HCT116 (cell line): Measurements from ENCODE around the gene GLDC. TPM values are rescaled to one million over a fixed set of nuclear protein-coding genes. Genes with fewer than 3 reads are reported as not detected.

Experiments used
- ATAC-seq: fragments of 200-7000 bp; cut with Tn5 transposase; 2 replicates; pipeline ENCODE4 v1.9.1; 2020; ENCODE audit warnings: mild to moderate bottlenecking, moderate library complexity
- BruUV-seq: library from RNA; stranded (reverse); fragments of 400-500 nt; replicated peaks from 2 replicates; lab custom pipeline; 2021; lab: Mats Ljungman, UMichigan
- CTCF ChIA-PET: fragments of 300-600 bp; sonication (Branson Sonifier 250); formaldehyde crosslinking; loops from one replicate; lab custom pipeline; 2021; ENCODE audit warnings: antibody characterized with exemption; lab: Charles Lee
- POLR2A ChIA-PET: fragments of 300-600, 350-600 bp; sonication (Branson Sonifier 250); formaldehyde crosslinking; loops from one replicate; lab custom pipeline; 2021; ENCODE audit warnings: antibody characterized with exemption; lab: Charles Lee
- RAD21 ChIA-PET, 2 experiments: fragments of 300-600 bp; sonication (Branson Sonifier 250); formaldehyde crosslinking; loops; one replicate each; lab custom pipeline; 2023; ENCODE audit warnings: low total read pairs in 2 of 2; ENCODE audit not compliant: uncharacterized antibody in 2 of 2, unreplicated experiment in 2 of 2, low non-redundant PET in 1 of 2; lab: Charles Lee
- DNase-seq: peaks from one replicate; pipeline ENCODE4 v3.0.0-alpha.2; 2010; ENCODE audit warnings: low read depth, low spot score
- H2AFZ ChIP-seq: fragments of 200-600 bp; shearing (Covaris generic), sonication (generic); 2 replicates; pipeline ENCODE4 v1.6.1; 2017; ENCODE audit warnings: low read depth, mixed run types, mixed read lengths, antibody characterized with exemption, low read length; ENCODE audit not compliant: poor library complexity, severe bottlenecking
- H3K27ac ChIP-seq: 2 replicates; pipeline ENCODE4 v1.5.1; 2012; ENCODE audit warnings: low read depth, low read length
- H3K27me3 ChIP-seq: fragments of 200-600 bp; sonication (generic); 2 replicates; pipeline ENCODE4 v1.6.1; 2016; ENCODE audit warnings: mixed run types, low read length, mixed read lengths; ENCODE audit not compliant: insufficient read depth
- H3K36me3 ChIP-seq, 2 experiments: fragments of 200-500 bp in 1 of 2; fragments of 200-600 bp in 1 of 2; sonication (Bioruptor generic) in 1 of 2; sonication (generic) in 1 of 2; 2 replicates each; pipeline versions ENCODE4 v1.5.1 to v1.6.1; 2014 to 2016; ENCODE audit warnings: low read length in 2 of 2, inconsistent platforms in 1 of 2, mixed read lengths in 1 of 2, mixed run types in 1 of 2; ENCODE audit not compliant: insufficient read depth in 2 of 2, control insufficient read depth in 1 of 2
- H3K4me1 ChIP-seq, 2 experiments: fragments of 200-600 bp in 1 of 2; sonication (generic) in 1 of 2; 2 replicates each; pipeline versions ENCODE4 v1.5.1 to v1.6.1; 2012 to 2017; ENCODE audit warnings: low read length in 2 of 2, inconsistent platforms in 1 of 2, mild to moderate bottlenecking in 1 of 2, mixed read lengths in 1 of 2, mixed run types in 1 of 2, moderate library complexity in 1 of 2; ENCODE audit not compliant: insufficient read depth in 2 of 2, control insufficient read depth in 1 of 2
- H3K4me2 ChIP-seq: fragments of 200-600 bp; sonication (generic); 2 replicates; pipeline ENCODE4 v1.6.1; 2017; ENCODE audit warnings: mixed run types, low read length, mixed read lengths
- H3K4me3 ChIP-seq, 2 experiments: fragments of 200-600 bp in 1 of 2; sonication (generic) in 1 of 2; replicated peaks in 1 of 2; 2 replicates each; pipeline ENCODE4 v1.5.1; 2011 to 2016; ENCODE audit warnings: low read length in 2 of 2, control low read depth in 1 of 2, low read depth in 1 of 2, mild to moderate bottlenecking in 1 of 2, mixed read lengths in 1 of 2, mixed run types in 1 of 2
- H3K79me2 ChIP-seq: fragments of 200-600 bp; sonication (generic); 2 replicates; pipeline ENCODE4 v1.6.1; 2017; ENCODE audit warnings: mild to moderate bottlenecking, mixed run types, low read length, moderate library complexity, mixed read lengths; ENCODE audit not compliant: insufficient read depth
- H3K9ac ChIP-seq: fragments of 200-600 bp; sonication (generic); 2 replicates; pipeline ENCODE4 v1.6.1; 2016; ENCODE audit warnings: low read length, mixed read lengths
- H3K9me2 ChIP-seq: fragments of 200-600 bp; sonication (generic), shearing (Covaris generic); 2 replicates; pipeline ENCODE4 v1.6.1; 2017; ENCODE audit warnings: mixed run types, mild to moderate bottlenecking, moderate library complexity; ENCODE audit not compliant: insufficient read depth
- H3K9me3 ChIP-seq, 2 experiments: fragments of 200-500 bp in 1 of 2; fragments of 200-600 bp in 1 of 2; sonication (Bioruptor generic) in 1 of 2; sonication (generic) in 1 of 2; 2 replicates each; pipeline ENCODE4 v1.6.1; 2014 to 2017; ENCODE audit warnings: low read length in 2 of 2, mixed read lengths in 2 of 2, inconsistent platforms in 1 of 2, low read depth in 1 of 2, mild to moderate bottlenecking in 1 of 2, mixed run types in 1 of 2, moderate library complexity in 1 of 2; ENCODE audit not compliant: control insufficient read depth in 1 of 2, insufficient read depth in 1 of 2
- H4K20me1 ChIP-seq: fragments of 200-600 bp; sonication (generic), shearing (Covaris generic); 2 replicates; pipeline ENCODE4 v1.6.1; 2017; ENCODE audit warnings: mixed run types, mild to moderate bottlenecking, moderate library complexity; ENCODE audit not compliant: insufficient read depth
- CEBPB ChIP-seq: IDR thresholded peaks from 2 replicates; pipeline ENCODE4 v1.6.1; 2012; ENCODE audit warnings: low read depth
- ELF1 ChIP-seq: IDR thresholded peaks from 2 replicates; pipeline ENCODE4 v1.6.1; 2012; ENCODE audit warnings: low read depth, borderline replicate concordance
- EZH2 ChIP-seq: fragments of 200-600 bp; sonication (generic); IDR thresholded peaks from 2 replicates; pipeline ENCODE4 v1.6.1; 2017; ENCODE audit warnings: antibody characterized with exemption, mixed run types
- EZH2phosphoT487 ChIP-seq: fragments of 200-600 bp; IDR thresholded peaks from 2 replicates; pipeline ENCODE4 v1.6.1; 2018; ENCODE audit warnings: antibody characterized with exemption, borderline replicate concordance
- FOSL1 ChIP-seq: IDR thresholded peaks from 2 replicates; pipeline ENCODE4 v1.6.1; 2012; ENCODE audit warnings: low read depth
- JUND ChIP-seq: IDR thresholded peaks from 2 replicates; pipeline ENCODE4 v1.6.1; 2012
- POLR2A ChIP-seq: IDR thresholded peaks from 2 replicates; pipeline ENCODE4 v1.7.0; 2011; ENCODE audit warnings: borderline replicate concordance; ENCODE audit not compliant: insufficient read depth, insufficient read length; ENCODE audit errors: extremely low read depth
- POLR2AphosphoS5 ChIP-seq: IDR thresholded peaks from 2 replicates; pipeline ENCODE4 v1.6.1; 2011; ENCODE audit warnings: mild to moderate bottlenecking, low read depth, low read length, moderate library complexity
- RAD21 ChIP-seq: IDR thresholded peaks from 2 replicates; pipeline ENCODE4 v1.6.1; 2012; ENCODE audit warnings: low read depth, mild to moderate bottlenecking
- SIN3A ChIP-seq: IDR thresholded peaks from 2 replicates; pipeline ENCODE4 v1.6.1; 2012; ENCODE audit warnings: low read depth
- SP1 ChIP-seq: IDR thresholded peaks from 2 replicates; pipeline ENCODE4 v1.6.1; 2012; ENCODE audit warnings: low read depth
- SRF ChIP-seq: IDR thresholded peaks from 2 replicates; pipeline ENCODE4 v1.6.1; 2012; ENCODE audit warnings: low read depth
- ZNF274 ChIP-seq: fragments of 200-500 bp; sonication (Bioruptor generic); IDR thresholded peaks from 2 replicates; pipeline ENCODE4 v1.6.1; 2014; ENCODE audit warnings: mild to moderate bottlenecking, low read depth, low read length, inconsistent platforms
- intact Hi-C: fragments of 100-400 bp; cut with micrococcal nuclease; formaldehyde crosslinking; loops from 2 replicates; pipeline ENCODE4 v1.10.0; 2022
- total RNA-seq: library from RNA; stranded (reverse); gene quantifications from one replicate; pipeline ENCODE4 v1.2.1, GENCODE V29; 2021; ENCODE audit not compliant: unreplicated experiment
- TF ChIP-seq, protein P1 (sequence below), 3 experiments: fragments of 200-600 bp in 1 of 3; sonication (generic) in 1 of 3; IDR thresholded peaks in 2 of 3; conservative IDR thresholded peaks in 1 of 3; 2 replicates each; pipeline ENCODE4 v1.5.1; 2012 to 2017; ENCODE audit warnings: low read depth in 2 of 3, low read length in 2 of 3, antibody characterized with exemption in 1 of 3, borderline replicate concordance in 1 of 3, control low read depth in 1 of 3, mild to moderate bottlenecking in 1 of 3, mixed read lengths in 1 of 3, mixed run types in 1 of 3, moderate library complexity in 1 of 3; ENCODE audit not compliant: insufficient read depth in 1 of 3
- TF ChIP-seq, protein P2 (sequence below): IDR thresholded peaks from 2 replicates; pipeline ENCODE4 v1.6.1; 2012
- TF ChIP-seq, protein P3 (sequence below): IDR thresholded peaks from 2 replicates; pipeline ENCODE4 v1.6.1; 2011; ENCODE audit warnings: mild to moderate bottlenecking, low read length, moderate library complexity; ENCODE audit not compliant: insufficient replicate concordance; ENCODE audit errors: extremely low read depth
- TF ChIP-seq, protein P4 (sequence below): IDR thresholded peaks from 2 replicates; pipeline ENCODE4 v1.6.1; 2012; ENCODE audit warnings: low read depth
- TF ChIP-seq, protein P5 (sequence below): IDR thresholded peaks from 2 replicates; pipeline ENCODE4 v1.6.1; 2012

The GLDC gene
- total RNA-seq, 1 experiment from 2014 or later: 4.9 TPM

DNA sequence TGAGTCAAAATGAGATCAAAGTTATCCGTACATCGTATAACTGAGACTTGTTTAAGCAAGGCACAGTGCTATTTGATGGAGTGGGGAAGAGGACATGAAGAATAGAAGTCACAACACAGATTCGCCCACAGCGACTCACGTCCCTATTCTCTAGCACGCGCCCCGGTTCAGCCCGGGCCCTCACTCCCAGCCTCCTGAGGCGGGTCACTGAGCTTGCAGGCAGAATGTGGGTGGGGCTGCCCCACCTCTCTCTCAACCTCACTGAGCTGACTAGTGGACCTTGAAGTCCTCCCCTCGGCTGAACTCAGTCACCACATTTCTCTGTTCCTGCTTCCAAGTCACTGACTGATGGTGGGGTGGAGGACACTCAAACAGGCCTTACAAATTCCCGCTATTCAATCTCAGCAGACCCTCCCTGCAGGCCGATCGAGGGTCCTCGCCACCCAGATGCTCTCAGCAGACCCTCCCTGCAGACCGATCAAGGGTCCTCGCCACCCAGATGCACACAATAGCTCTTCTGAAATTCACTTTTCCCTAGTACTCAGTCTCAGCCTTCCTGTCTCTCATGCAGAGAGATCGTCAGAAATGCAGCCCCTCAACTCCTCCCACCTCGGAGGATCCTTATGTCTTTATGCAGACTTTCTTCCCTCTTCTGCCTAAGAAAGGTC is 12.9 kb downstream of the GLDC start (continued):
- TF ChIP-seq, protein P1, sequence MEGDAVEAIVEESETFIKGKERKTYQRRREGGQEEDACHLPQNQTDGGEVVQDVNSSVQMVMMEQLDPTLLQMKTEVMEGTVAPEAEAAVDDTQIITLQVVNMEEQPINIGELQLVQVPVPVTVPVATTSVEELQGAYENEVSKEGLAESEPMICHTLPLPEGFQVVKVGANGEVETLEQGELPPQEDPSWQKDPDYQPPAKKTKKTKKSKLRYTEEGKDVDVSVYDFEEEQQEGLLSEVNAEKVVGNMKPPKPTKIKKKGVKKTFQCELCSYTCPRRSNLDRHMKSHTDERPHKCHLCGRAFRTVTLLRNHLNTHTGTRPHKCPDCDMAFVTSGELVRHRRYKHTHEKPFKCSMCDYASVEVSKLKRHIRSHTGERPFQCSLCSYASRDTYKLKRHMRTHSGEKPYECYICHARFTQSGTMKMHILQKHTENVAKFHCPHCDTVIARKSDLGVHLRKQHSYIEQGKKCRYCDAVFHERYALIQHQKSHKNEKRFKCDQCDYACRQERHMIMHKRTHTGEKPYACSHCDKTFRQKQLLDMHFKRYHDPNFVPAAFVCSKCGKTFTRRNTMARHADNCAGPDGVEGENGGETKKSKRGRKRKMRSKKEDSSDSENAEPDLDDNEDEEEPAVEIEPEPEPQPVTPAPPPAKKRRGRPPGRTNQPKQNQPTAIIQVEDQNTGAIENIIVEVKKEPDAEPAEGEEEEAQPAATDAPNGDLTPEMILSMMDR (IDR thresholded peaks at IDR 0.05 in 2 of 3, conservative IDR thresholded peaks at IDR 0.05 in 1 of 3; ENCODE audit: borderline replicate concordance in 1 of 3, insufficient read depth in 1 of 3, low read depth in 2 of 3, low read length in 2 of 3): no peak
- no peak for TF ChIP-seq POLR2AphosphoS5
- TF ChIP-seq, protein P2, sequence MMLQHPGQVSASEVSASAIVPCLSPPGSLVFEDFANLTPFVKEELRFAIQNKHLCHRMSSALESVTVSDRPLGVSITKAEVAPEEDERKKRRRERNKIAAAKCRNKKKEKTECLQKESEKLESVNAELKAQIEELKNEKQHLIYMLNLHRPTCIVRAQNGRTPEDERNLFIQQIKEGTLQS: no peak
- no peak for TF ChIP-seq ELF1
- TF ChIP-seq SRF: no peak
- no peak for TF ChIP-seq SIN3A

DNA sequence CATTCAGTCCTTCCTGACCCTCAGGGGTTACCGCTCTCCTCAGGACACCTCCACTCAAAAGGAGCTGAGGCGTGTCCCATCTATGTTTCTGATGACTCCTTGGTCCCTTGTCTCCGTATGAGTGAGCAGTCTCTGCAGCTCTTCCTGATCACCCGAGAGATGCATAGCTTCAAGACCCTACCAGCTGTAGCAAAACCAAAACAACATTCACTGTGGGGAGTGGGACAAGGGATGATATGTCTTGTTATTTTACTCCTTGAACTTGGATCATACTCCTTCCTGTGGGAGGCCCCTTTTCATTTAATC is 14.4 kb downstream of the GLDC start:
- Histone ChIP-seq H4K20me1 (no peaks in the 10 kb centered on the region), H3K9me2 (no peaks in the 10 kb centered on the region), H3K4me1 (no peaks in the 10 kb centered on the region), H3K9ac (no peak overlapping the region), H3K27ac (no peak overlapping the region), H3K4me2 (no peak overlapping the region), H3K36me3 (no peaks in the 10 kb centered on the region), H3K79me2 (no peaks in the 10 kb centered on the region), H3K27me3 (peaks cover 7% of the 10 kb centered on the region; the same call in 1 of the 2 replicates), H3K4me3 (no peak overlapping the region), H2AFZ (no peak overlapping the region), H3K9me3 (no peaks in the 10 kb centered on the region)
- CTCF ChIA-PET: no interaction called here
- no TSS peak for BruUV-seq
- TF ChIP-seq, protein P3, sequence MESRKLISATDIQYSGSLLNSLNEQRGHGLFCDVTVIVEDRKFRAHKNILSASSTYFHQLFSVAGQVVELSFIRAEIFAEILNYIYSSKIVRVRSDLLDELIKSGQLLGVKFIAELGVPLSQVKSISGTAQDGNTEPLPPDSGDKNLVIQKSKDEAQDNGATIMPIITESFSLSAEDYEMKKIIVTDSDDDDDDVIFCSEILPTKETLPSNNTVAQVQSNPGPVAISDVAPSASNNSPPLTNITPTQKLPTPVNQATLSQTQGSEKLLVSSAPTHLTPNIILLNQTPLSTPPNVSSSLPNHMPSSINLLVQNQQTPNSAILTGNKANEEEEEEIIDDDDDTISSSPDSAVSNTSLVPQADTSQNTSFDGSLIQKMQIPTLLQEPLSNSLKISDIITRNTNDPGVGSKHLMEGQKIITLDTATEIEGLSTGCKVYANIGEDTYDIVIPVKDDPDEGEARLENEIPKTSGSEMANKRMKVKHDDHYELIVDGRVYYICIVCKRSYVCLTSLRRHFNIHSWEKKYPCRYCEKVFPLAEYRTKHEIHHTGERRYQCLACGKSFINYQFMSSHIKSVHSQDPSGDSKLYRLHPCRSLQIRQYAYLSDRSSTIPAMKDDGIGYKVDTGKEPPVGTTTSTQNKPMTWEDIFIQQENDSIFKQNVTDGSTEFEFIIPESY: no peak
- TF ChIP-seq ZNF274 (no peak), EZH2phosphoT487 (no peak), POLR2A (no peak), CEBPB (no peak), SP1 (no peak), JUND (no peak), EZH2 (no peak), RAD21 (no peak), FOSL1 (no peak)
- TF ChIP-seq, protein P4, sequence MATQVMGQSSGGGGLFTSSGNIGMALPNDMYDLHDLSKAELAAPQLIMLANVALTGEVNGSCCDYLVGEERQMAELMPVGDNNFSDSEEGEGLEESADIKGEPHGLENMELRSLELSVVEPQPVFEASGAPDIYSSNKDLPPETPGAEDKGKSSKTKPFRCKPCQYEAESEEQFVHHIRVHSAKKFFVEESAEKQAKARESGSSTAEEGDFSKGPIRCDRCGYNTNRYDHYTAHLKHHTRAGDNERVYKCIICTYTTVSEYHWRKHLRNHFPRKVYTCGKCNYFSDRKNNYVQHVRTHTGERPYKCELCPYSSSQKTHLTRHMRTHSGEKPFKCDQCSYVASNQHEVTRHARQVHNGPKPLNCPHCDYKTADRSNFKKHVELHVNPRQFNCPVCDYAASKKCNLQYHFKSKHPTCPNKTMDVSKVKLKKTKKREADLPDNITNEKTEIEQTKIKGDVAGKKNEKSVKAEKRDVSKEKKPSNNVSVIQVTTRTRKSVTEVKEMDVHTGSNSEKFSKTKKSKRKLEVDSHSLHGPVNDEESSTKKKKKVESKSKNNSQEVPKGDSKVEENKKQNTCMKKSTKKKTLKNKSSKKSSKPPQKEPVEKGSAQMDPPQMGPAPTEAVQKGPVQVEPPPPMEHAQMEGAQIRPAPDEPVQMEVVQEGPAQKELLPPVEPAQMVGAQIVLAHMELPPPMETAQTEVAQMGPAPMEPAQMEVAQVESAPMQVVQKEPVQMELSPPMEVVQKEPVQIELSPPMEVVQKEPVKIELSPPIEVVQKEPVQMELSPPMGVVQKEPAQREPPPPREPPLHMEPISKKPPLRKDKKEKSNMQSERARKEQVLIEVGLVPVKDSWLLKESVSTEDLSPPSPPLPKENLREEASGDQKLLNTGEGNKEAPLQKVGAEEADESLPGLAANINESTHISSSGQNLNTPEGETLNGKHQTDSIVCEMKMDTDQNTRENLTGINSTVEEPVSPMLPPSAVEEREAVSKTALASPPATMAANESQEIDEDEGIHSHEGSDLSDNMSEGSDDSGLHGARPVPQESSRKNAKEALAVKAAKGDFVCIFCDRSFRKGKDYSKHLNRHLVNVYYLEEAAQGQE: no peak
- TF ChIP-seq, protein P5, sequence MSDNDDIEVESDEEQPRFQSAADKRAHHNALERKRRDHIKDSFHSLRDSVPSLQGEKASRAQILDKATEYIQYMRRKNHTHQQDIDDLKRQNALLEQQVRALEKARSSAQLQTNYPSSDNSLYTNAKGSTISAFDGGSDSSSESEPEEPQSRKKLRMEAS: no peak
- TF ChIP-seq, protein P2: no peak
- DNase-seq (no peak), ATAC-seq (no peak)
- intact Hi-C loops: no loop called here
- RAD21 ChIA-PET: no interaction called here
- POLR2A ChIA-PET: no interaction called here
